HepG2 (cell line): ENCODE results near the gene CNGA2. TPM values are rescaled to one million over a fixed set of nuclear protein-coding genes. Genes with fewer than 3 reads are reported as not detected.

Source experiments
- ATAC-seq: fragments of 200-7000 bp; cut with Tn5 transposase; 3 replicates; pipeline ENCODE4 v1.9.1; 2020; ENCODE audit warnings: mild to moderate bottlenecking, moderate library complexity
- BruUV-seq: library from RNA; stranded (reverse); fragments of 400-500 nt; replicated peaks from 2 replicates; lab custom pipeline; 2021; lab: Mats Ljungman, UMichigan
- CTCF ChIA-PET: fragments of 300-600 bp; formaldehyde crosslinking; extraction: SDS; loops from one replicate; lab custom pipeline; 2021; ENCODE audit warnings: low total read pairs, inconsistent platforms, low intra/inter-chr PET ratio; lab: Yijun Ruan, JAX
- POLR2A ChIA-PET: fragments of 350-600 bp; sonication (Branson Sonifier 250); formaldehyde crosslinking; loops from one replicate; lab custom pipeline; 2020; ENCODE audit warnings: antibody characterized with exemption, inconsistent platforms; lab: Yijun Ruan, JAX
- DNase-seq: peaks from one replicate; pipeline ENCODE4 v3.0.0-alpha.2; 2015; ENCODE audit warnings: low spot score
- FAIRE-seq: peaks from 3 replicates; lab custom pipeline; 2011; peaks lifted over from hg19 to GRCh38; lab: Jason Lieb, UNC
- H2AFZ ChIP-seq: one replicate; pipeline ENCODE4 v1.6.1; 2011; ENCODE audit warnings: low read length, inconsistent platforms
- H3K27ac ChIP-seq: fragments of 300-600 bp; 3 replicates; pipeline ENCODE4 v1.8.0; 2011; ENCODE audit warnings: mixed run types, mild to moderate bottlenecking, mixed read lengths, low read length, inconsistent platforms; ENCODE audit not compliant: insufficient read depth; ENCODE audit errors: extremely low read length
- H3K27me3 ChIP-seq, 2 experiments: fragments of 200-600 bp in 1 of 2; 2 replicates in 1 of 2; 3 replicates in 1 of 2; pipeline versions ENCODE4 v1.6.0 to v1.8.0; 2011; ENCODE audit warnings: low read length in 2 of 2, mild to moderate bottlenecking in 2 of 2, moderate library complexity in 2 of 2, inconsistent platforms in 1 of 2; ENCODE audit not compliant: insufficient read depth in 2 of 2, control insufficient read depth in 1 of 2
- H3K36me3 ChIP-seq, 2 experiments: fragments of 200-600 bp in 1 of 2; replicated peaks in 1 of 2; 2 replicates in 1 of 2; 3 replicates in 1 of 2; pipeline versions ENCODE4 v1.5.1 to v1.8.0; 2011; ENCODE audit warnings: low read length in 2 of 2, inconsistent platforms in 1 of 2; ENCODE audit not compliant: insufficient read depth in 2 of 2, control insufficient read depth in 1 of 2
- H3K4me1 ChIP-seq: 2 replicates; pipeline ENCODE4 v1.5.1; 2012; ENCODE audit warnings: low read length, inconsistent platforms; ENCODE audit not compliant: insufficient read depth
- H3K4me2 ChIP-seq: 2 replicates; pipeline ENCODE4 v1.6.0; 2011; ENCODE audit warnings: low read depth, low read length, inconsistent platforms
- H3K4me3 ChIP-seq, 3 experiments: fragments of 200-600 bp in 1 of 3; sonication (generic), shearing (Covaris generic) in 1 of 3; replicated peaks in 1 of 3; 2 replicates each; pipeline ENCODE4 v1.5.1; 2011 to 2016; ENCODE audit warnings: low read length in 3 of 3, inconsistent platforms in 2 of 3, low read depth in 2 of 3, mild to moderate bottlenecking in 2 of 3, control low read depth in 1 of 3, mixed read lengths in 1 of 3; ENCODE audit not compliant: insufficient read depth in 1 of 3
- H3K79me2 ChIP-seq: one replicate; pipeline ENCODE4 v1.6.1; 2011; ENCODE audit warnings: low read length, inconsistent platforms; ENCODE audit not compliant: insufficient read depth
- H3K9ac ChIP-seq: 2 replicates; pipeline ENCODE4 v1.6.0; 2011; ENCODE audit warnings: mild to moderate bottlenecking, low read depth, low read length, inconsistent platforms; ENCODE audit not compliant: insufficient read depth
- H3K9me3 ChIP-seq: 2 replicates; pipeline ENCODE4 v1.5.1; 2012; ENCODE audit warnings: mild to moderate bottlenecking, low read length
- H4K20me1 ChIP-seq: 2 replicates; pipeline ENCODE4 v1.6.0; 2011; ENCODE audit warnings: inconsistent platforms, mild to moderate bottlenecking, low read length, moderate library complexity; ENCODE audit not compliant: insufficient read depth
- ASH2L ChIP-seq: fragments of 300-600, 200-600 bp; sonication (generic); IDR thresholded peaks from 2 replicates; pipeline ENCODE4 v1.7.0; 2017; ENCODE audit warnings: low read depth, mild to moderate bottlenecking, moderate library complexity, mixed read lengths, low read length; ENCODE audit not compliant: insufficient read length
- CENPX ChIP-seq: sonication (generic); formaldehyde crosslinking; IDR thresholded peaks from 2 replicates; pipeline ENCODE4 v1.9.0; 2021; ENCODE audit warnings: mild to moderate bottlenecking, missing genetic modification reagents, moderate library complexity
- FLYWCH1 ChIP-seq: sonication (generic); formaldehyde crosslinking; IDR thresholded peaks from 2 replicates; pipeline ENCODE4 v1.8.1; 2023; ENCODE audit warnings: mild to moderate bottlenecking, missing genetic modification reagents
- ZNF441 ChIP-seq: sonication (generic); formaldehyde crosslinking; IDR thresholded peaks from 2 replicates; pipeline ENCODE4 v1.7.0; 2021; ENCODE audit warnings: missing genetic modification reagents, borderline replicate concordance
- ZNF557 ChIP-seq: sonication (generic); formaldehyde crosslinking; IDR thresholded peaks from 2 replicates; pipeline ENCODE4 v1.4.0; 2020; ENCODE audit warnings: missing genetic modification reagents
- ZZZ3 ChIP-seq: sonication (generic); formaldehyde crosslinking; IDR thresholded peaks from 2 replicates; pipeline ENCODE4 v1.4.0; 2020; ENCODE audit warnings: missing genetic modification reagents, mild to moderate bottlenecking, borderline replicate concordance
- in situ Hi-C: cut with HindIII; loops from 2 replicates; pipeline ENCODE4 v1.10.0; 2017; ENCODE audit warnings: low pct_unique_long_range_greater_than_20kb; ENCODE audit not compliant: extremely low pct_ligation_motif_present
- intact Hi-C: fragments of 100-400 bp; cut with micrococcal nuclease; formaldehyde crosslinking; loops from one replicate; pipeline ENCODE4 v1.10.0; 2022; ENCODE audit not compliant: unreplicated experiment
- polyA plus RNA-seq, 8 experiments: library from polyadenylated mRNA; depleted of rRNA in 3 of 8; stranded (reverse) in 7 of 8; unstranded in 1 of 8; fragments of >200 nt; fragmentation: Illumina TruSeq in 4 of 8; extraction: Trizol in 4 of 8; gene quantifications; 2 replicates each; pipeline versions ENCODE4 v1.2.1 to v1.2.3, GENCODE V29; 2011 to 2016; ENCODE audit warnings: low read depth in 4 of 8, missing spikeins in 1 of 8, mixed read lengths in 1 of 8; ENCODE audit not compliant: insufficient read depth in 1 of 8
- total RNA-seq, 5 experiments: library from RNA; depleted of rRNA; stranded (reverse); fragments of >200 nt; fragmentation: Illumina TruSeq; extraction: Trizol; gene quantifications; 2 replicates each; pipeline ENCODE4 v1.2.3, GENCODE V29; 2016; ENCODE audit warnings: low read depth in 1 of 5
- TF ChIP-seq, protein P1 (sequence below): sonication (generic); formaldehyde crosslinking; IDR thresholded peaks from 2 replicates; pipeline ENCODE4 v1.5.0; 2020; ENCODE audit warnings: mild to moderate bottlenecking, missing genetic modification reagents
- TF ChIP-seq, protein P2 (sequence below): sonication (generic); formaldehyde crosslinking; IDR thresholded peaks from 2 replicates; pipeline ENCODE4 v1.8.0; 2022; ENCODE audit warnings: mild to moderate bottlenecking, missing genetic modification reagents
- TF ChIP-seq, protein P3 (sequence below): sonication (generic); formaldehyde crosslinking; conservative IDR thresholded peaks from 2 replicates; pipeline ENCODE4 v1.8.0; 2022; ENCODE audit warnings: mild to moderate bottlenecking, moderate library complexity, missing genetic modification reagents
- TF ChIP-seq, protein P4 (sequence below): sonication (generic); formaldehyde crosslinking; IDR thresholded peaks from 2 replicates; pipeline ENCODE4 v1.4.0; 2020; ENCODE audit warnings: missing genetic modification reagents

The CNGA2 gene
- total and polyA plus RNA-seq, 2 of the 13 experiments (the other 11 are each of a cell fraction or from before 2014, with no cell fraction given): not detected

DNA sequence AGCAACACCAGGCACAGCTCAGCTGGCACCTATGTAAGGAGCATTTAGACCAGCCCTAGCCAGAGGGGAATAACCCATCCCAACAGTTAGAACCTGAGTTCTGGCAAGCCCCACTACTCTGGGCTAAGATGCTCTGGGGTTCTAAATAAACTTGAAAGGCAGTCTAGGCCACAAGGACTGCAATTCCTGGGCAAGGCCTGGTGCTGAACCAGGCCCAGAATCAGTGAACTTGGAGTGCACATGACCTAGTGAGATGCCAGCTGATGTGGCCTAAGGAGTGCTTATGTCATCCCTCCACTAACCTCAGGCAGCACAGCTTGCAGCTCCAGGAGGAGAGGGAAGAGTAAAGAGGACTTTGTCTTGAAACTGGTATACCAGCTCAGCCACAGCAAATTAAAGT, 46.9 kb upstream of the CNGA2 start:
- Histone ChIP-seq H3K27me3 (no peaks in the 10 kb centered on the region; a peak in 1 of 5 replicates), H3K9me3 (no peaks in the 10 kb centered on the region), H3K36me3 (no peaks in the 10 kb centered on the region), H3K27ac (no peak overlapping the region), H3K4me3 (no peak overlapping the region), H2AFZ (no peak overlapping the region), H3K79me2 (no peaks in the 10 kb centered on the region), H3K4me1 (no peaks in the 10 kb centered on the region), H3K4me2 (no peak overlapping the region), H3K9ac (no peak overlapping the region), H4K20me1 (no peaks in the 10 kb centered on the region)
- ChIA-PET POLR2A (no interaction called here), CTCF (no interaction called here)
- DNase-seq (no peak), FAIRE-seq (no peak), ATAC-seq (no peak)
- in situ Hi-C loops: loop anchor here (25.0 kb wide), 1 partner anchor 175 kb away; no protein-coding TSS in a partner anchor
- TF ChIP-seq, protein P1, sequence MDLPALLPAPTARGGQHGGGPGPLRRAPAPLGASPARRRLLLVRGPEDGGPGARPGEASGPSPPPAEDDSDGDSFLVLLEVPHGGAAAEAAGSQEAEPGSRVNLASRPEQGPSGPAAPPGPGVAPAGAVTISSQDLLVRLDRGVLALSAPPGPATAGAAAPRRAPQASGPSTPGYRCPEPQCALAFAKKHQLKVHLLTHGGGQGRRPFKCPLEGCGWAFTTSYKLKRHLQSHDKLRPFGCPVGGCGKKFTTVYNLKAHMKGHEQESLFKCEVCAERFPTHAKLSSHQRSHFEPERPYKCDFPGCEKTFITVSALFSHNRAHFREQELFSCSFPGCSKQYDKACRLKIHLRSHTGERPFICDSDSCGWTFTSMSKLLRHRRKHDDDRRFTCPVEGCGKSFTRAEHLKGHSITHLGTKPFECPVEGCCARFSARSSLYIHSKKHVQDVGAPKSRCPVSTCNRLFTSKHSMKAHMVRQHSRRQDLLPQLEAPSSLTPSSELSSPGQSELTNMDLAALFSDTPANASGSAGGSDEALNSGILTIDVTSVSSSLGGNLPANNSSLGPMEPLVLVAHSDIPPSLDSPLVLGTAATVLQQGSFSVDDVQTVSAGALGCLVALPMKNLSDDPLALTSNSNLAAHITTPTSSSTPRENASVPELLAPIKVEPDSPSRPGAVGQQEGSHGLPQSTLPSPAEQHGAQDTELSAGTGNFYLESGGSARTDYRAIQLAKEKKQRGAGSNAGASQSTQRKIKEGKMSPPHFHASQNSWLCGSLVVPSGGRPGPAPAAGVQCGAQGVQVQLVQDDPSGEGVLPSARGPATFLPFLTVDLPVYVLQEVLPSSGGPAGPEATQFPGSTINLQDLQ (CRISPR knock-in tag): no peak
- TF ChIP-seq CENPX (no peak), ASH2L (no peak), ZZZ3 (CRISPR knock-in tag) (no peak), ZNF557 (no peak), ZNF441 (no peak), FLYWCH1 (no peak)
- TF ChIP-seq, protein P2, sequence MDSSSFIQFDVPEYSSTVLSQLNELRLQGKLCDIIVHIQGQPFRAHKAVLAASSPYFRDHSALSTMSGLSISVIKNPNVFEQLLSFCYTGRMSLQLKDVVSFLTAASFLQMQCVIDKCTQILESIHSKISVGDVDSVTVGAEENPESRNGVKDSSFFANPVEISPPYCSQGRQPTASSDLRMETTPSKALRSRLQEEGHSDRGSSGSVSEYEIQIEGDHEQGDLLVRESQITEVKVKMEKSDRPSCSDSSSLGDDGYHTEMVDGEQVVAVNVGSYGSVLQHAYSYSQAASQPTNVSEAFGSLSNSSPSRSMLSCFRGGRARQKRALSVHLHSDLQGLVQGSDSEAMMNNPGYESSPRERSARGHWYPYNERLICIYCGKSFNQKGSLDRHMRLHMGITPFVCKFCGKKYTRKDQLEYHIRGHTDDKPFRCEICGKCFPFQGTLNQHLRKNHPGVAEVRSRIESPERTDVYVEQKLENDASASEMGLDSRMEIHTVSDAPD (CRISPR knock-in tag): no peak
- TF ChIP-seq, protein P3, sequence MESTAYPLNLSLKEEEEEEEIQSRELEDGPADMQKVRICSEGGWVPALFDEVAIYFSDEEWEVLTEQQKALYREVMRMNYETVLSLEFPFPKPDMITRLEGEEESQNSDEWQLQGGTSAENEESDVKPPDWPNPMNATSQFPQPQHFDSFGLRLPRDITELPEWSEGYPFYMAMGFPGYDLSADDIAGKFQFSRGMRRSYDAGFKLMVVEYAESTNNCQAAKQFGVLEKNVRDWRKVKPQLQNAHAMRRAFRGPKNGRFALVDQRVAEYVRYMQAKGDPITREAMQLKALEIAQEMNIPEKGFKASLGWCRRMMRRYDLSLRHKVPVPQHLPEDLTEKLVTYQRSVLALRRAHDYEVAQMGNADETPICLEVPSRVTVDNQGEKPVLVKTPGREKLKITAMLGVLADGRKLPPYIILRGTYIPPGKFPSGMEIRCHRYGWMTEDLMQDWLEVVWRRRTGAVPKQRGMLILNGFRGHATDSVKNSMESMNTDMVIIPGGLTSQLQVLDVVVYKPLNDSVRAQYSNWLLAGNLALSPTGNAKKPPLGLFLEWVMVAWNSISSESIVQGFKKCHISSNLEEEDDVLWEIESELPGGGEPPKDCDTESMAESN (CRISPR knock-in tag): no peak
- TF ChIP-seq, protein P4, sequence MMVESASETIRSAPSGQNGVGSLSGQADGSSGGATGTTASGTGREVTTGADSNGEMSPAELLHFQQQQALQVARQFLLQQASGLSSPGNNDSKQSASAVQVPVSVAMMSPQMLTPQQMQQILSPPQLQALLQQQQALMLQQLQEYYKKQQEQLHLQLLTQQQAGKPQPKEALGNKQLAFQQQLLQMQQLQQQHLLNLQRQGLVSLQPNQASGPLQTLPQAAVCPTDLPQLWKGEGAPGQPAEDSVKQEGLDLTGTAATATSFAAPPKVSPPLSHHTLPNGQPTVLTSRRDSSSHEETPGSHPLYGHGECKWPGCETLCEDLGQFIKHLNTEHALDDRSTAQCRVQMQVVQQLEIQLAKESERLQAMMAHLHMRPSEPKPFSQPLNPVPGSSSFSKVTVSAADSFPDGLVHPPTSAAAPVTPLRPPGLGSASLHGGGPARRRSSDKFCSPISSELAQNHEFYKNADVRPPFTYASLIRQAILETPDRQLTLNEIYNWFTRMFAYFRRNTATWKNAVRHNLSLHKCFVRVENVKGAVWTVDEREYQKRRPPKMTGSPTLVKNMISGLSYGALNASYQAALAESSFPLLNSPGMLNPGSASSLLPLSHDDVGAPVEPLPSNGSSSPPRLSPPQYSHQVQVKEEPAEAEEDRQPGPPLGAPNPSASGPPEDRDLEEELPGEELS: no peak
- intact Hi-C loops: no loop called here
- BruUV-seq: no TSS peak
